HG03460 (cell line): ENCODE data around the gene MAGEA9B.
"Not testable (repeated sequence)": the region's sequence is repeated elsewhere in the genome, so short reads cannot be mapped to it uniquely, and the experiment has no call there.

Source experiments
- ATAC-seq: cut with Tn5 transposase; IDR thresholded peaks from one replicate; pipeline ENCODE4 v1.9.1; 2021; ENCODE audit not compliant: unreplicated experiment

Gene MAGEA9B

GRCh38 chrX:149572743-149573142 lies 14.5 kb downstream of the MAGEA9B start:
- no peak for ATAC-seq

- ATAC-seq, result no peak
Observed at GRCh38 chrX:149571770-149572169, 15.5 kb downstream of the MAGEA9B start.

GRCh38 chrX:149570668-149571067 lies 16.6 kb downstream of the MAGEA9B start:
- ATAC-seq, result no peak

- ATAC-seq, result no peak
Observed at GRCh38 chrX:149569770-149570169, 17.5 kb downstream of the MAGEA9B start.

GRCh38 chrX:149568701-149569296 lies 18.5 kb downstream of the MAGEA9B start:
- ATAC-seq, result no peak

GRCh38 chrX:149567621-149568417 lies 19.4 kb downstream of the MAGEA9B start:
- no peak for ATAC-seq

GRCh38 chrX:149563359-149563758 lies 23.9 kb downstream of the MAGEA9B start:
- no peak for ATAC-seq

GRCh38 chrX:149555251-149555650 lies 32.0 kb downstream of the MAGEA9B start:
- ATAC-seq, result not testable (repeated sequence)

- ATAC-seq, result not testable (repeated sequence)
Observed at GRCh38 chrX:149551939-149552248, 35.4 kb downstream of the MAGEA9B start.

- not testable (repeated sequence) for ATAC-seq
Observed at GRCh38 chrX:149551245-149551938, 35.9 kb downstream of the MAGEA9B start.

GRCh38 chrX:149550454-149550853 lies 36.8 kb downstream of the MAGEA9B start:
- not testable (repeated sequence) for ATAC-seq

- ATAC-seq, result not testable (repeated sequence)
Observed at GRCh38 chrX:149549701-149550100, 37.6 kb downstream of the MAGEA9B start, which contains the start of gene HSFX3. HSFX3 (minus strand) TSS chrX:149549924; CDS start chrX:149549852, 72 bp downstream.

- not testable (repeated sequence) for ATAC-seq
Observed at GRCh38 chrX:149547782-149548181, 39.5 kb downstream of the MAGEA9B start.

- not testable (repeated sequence) for ATAC-seq
Observed at GRCh38 chrX:149546962-149547361, 40.3 kb downstream of the MAGEA9B start.

- ATAC-seq, result peak; percentile 51
Observed at GRCh38 chrX:149545545-149546543, 41.4 kb downstream of the MAGEA9B start.

GRCh38 chrX:149541521-149542047 lies 45.7 kb downstream of the MAGEA9B start:
- ATAC-seq, result no peak

GRCh38 chrX:149540621-149541520 lies 46.4 kb downstream of the MAGEA9B start, which contains the start of gene EOLA1:
EOLA1 (plus strand) TSS chrX:149541012; CDS start chrX:149545631, 4,619 bp downstream.
- ATAC-seq, result peak; percentile 75

GRCh38 chrX:149540131-149540620 lies 47.1 kb downstream of the MAGEA9B start:
- ATAC-seq, result peak; percentile 1
